GM21526 (cell line): ENCODE measurements around the gene HAL.

ENCODE experiments used
- ATAC-seq: cut with Tn5 transposase; IDR thresholded peaks from one replicate; pipeline ENCODE4 v1.9.1; 2021; ENCODE audit warnings: moderate library complexity; ENCODE audit not compliant: unreplicated experiment, low FRiP score

The HAL gene

GRCh38 chr12:96014943-96015599, 18.9 kb upstream of the HAL start:
- no peak for ATAC-seq

- ATAC-seq: no peak
Observed at GRCh38 chr12:96007729-96008128, 11.6 kb upstream of the HAL start.

- no peak for ATAC-seq
Observed at GRCh38 chr12:96006727-96007126, 10.6 kb upstream of the HAL start.

- ATAC-seq: no peak
Observed at GRCh38 chr12:96000858-96001257, 4.7 kb upstream of the HAL start.

GRCh38 chr12:95999484-95999883, 3.3 kb upstream of the HAL start:
- no peak for ATAC-seq

GRCh38 chr12:95998611-95999286, 2.6 kb upstream of the HAL start:
- ATAC-seq: peak; percentile 95

GRCh38 chr12:95997911-95998510, 1.9 kb upstream of the HAL start:
- ATAC-seq: no peak

- ATAC-seq: no peak
Observed at GRCh38 chr12:95997276-95997675, 1.1 kb upstream of the HAL start.

GRCh38 chr12:95995238-95996031, 709 bp downstream of the HAL start:
- ATAC-seq: no peak

GRCh38 chr12:95994476-95994875, 1.7 kb downstream of the HAL start:
- ATAC-seq: no peak

- no peak for ATAC-seq
Observed at GRCh38 chr12:95993907-95994306, 2.2 kb downstream of the HAL start.

GRCh38 chr12:95990136-95990535, 6.0 kb downstream of the HAL start:
- no peak for ATAC-seq

GRCh38 chr12:95989504-95990123, 6.5 kb downstream of the HAL start:
- ATAC-seq: no peak

GRCh38 chr12:95988506-95989275, 7.5 kb downstream of the HAL start:
- no peak for ATAC-seq

GRCh38 chr12:95986635-95987570, 9.2 kb downstream of the HAL start:
- ATAC-seq: no peak

- no peak for ATAC-seq
Observed at GRCh38 chr12:95984682-95985081, 11.5 kb downstream of the HAL start.

- no peak for ATAC-seq
Observed at GRCh38 chr12:95982602-95983001, 13.5 kb downstream of the HAL start.

GRCh38 chr12:95980437-95980836, 15.7 kb downstream of the HAL start:
- ATAC-seq: no peak

- ATAC-seq: no peak
Observed at GRCh38 chr12:95978774-95979173, 17.4 kb downstream of the HAL start.
